NT2/D1 (cell line): ENCODE results near the gene BLOC1S3.

Source experiments
- SUZ12 ChIP-seq: IDR thresholded peaks from 2 replicates; pipeline ENCODE4 v1.6.1; 2011; ENCODE audit not compliant: insufficient read length, insufficient read depth; ENCODE audit errors: extremely low read depth
- YY1 ChIP-seq: IDR thresholded peaks from 2 replicates; pipeline ENCODE4 v1.6.1; 2011; ENCODE audit not compliant: insufficient read length, insufficient read depth
- ZNF274 ChIP-seq: IDR thresholded peaks from 2 replicates; pipeline ENCODE4 v1.6.1; 2011; ENCODE audit warnings: mild to moderate bottlenecking, low read depth, low read length

DNA sequence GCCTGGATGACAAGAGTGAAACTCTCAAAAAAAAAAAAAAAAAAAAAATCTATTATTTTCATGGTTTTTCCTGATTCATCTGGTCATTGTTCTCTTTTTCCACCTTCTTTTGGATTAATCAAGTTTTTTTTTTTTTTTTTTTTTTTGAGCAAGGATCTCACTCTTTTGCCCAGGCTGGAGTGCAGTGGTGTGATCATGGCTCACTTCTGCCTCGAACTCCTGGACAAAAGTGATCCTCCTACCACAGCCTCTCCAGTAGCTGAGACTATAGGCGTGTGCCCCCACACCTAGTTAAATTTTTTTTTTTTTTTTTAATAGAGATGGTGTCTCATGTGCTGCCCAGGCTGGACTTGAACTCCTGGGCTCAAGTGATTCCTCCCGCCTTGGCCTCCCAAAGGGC is 27.7 kb downstream of the BLOC1S3 start:
- TF ChIP-seq ZNF274 (no peak), SUZ12 (no peak), YY1 (no peak)
